Muscle of leg (tissue), 16 donors: ENCODE measurements around the gene MS4A15. TPM values are rescaled to one million over a fixed set of nuclear protein-coding genes. Genes with fewer than 3 reads are reported as not detected.
"Not testable (repeated sequence)": the region's sequence is repeated elsewhere in the genome, so short reads cannot be mapped to it uniquely, and the experiment has no call there.

Source experiments
- DNase-seq: peaks from one replicate; pipeline ENCODE4 v3.0.0; 2013
- H3K27ac ChIP-seq: one replicate; pipeline ENCODE4 v1.5.1; 2013; ENCODE audit warnings: mild to moderate bottlenecking, low read length, control low read depth
- H3K27me3 ChIP-seq: one replicate; pipeline ENCODE4 v1.6.1; 2013; ENCODE audit warnings: low read length; ENCODE audit not compliant: control insufficient read depth, insufficient read depth
- H3K36me3 ChIP-seq: one replicate; pipeline ENCODE4 v1.6.1; 2013; ENCODE audit warnings: low read length; ENCODE audit not compliant: control insufficient read depth, insufficient read depth
- H3K4me1 ChIP-seq: one replicate; pipeline ENCODE4 v1.6.1; 2013; ENCODE audit warnings: low read length; ENCODE audit not compliant: control insufficient read depth, insufficient read depth
- H3K4me3 ChIP-seq: one replicate; pipeline ENCODE4 v1.5.1; 2013; ENCODE audit warnings: low read length, control low read depth
- H3K9me3 ChIP-seq: replicated peaks from 2 replicates; pipeline ENCODE4 v1.6.1; 2013; ENCODE audit warnings: low read depth, low read length; ENCODE audit not compliant: control insufficient read depth
- WGBS: methylation state at CpG from one replicate; pipeline ENCODE4 v1.1.5; 2013; ENCODE audit warnings: missing lambda C conversion rate; ENCODE audit not compliant: insufficient coverage; 5-methylcytosine and 5-hydroxymethylcytosine counted together
- long read RNA-seq, 11 donors: transcript quantifications; one replicate each; lab custom pipeline, GENCODE V29; 2026
- polyA plus RNA-seq, 8 donors: library from polyadenylated mRNA; unstranded; fragments of 120-200 nt; gene quantifications; one replicate each; pipeline versions ENCODE4 v1.2.1 to v1.2.3, GENCODE V29; 2013; ENCODE audit warnings: inconsistent platforms in 1 of 8, low replicate concordance in 1 of 8; ENCODE audit not compliant: insufficient read length in 8 of 8, insufficient read depth in 1 of 8
- total RNA-seq: library from RNA; stranded (reverse); fragments of 120-200 nt; gene quantifications from one replicate; pipeline ENCODE4 v1.2.4, GENCODE V29; 2013

MS4A15 gene
- total RNA-seq (not detected), polyA plus RNA-seq (under 1 TPM in 1 of 8 donors, not detected in 7; 0.23 TPM)
- long read RNA-seq, donor 1: 0 reads
- long read RNA-seq, donor 2: 0 reads
- long read RNA-seq, donor 3: 0 reads
- long read RNA-seq, donor 4: 0 reads
- long read RNA-seq, donor 5: 0 reads
- long read RNA-seq, donor 6: 0 reads
- long read RNA-seq, donor 7: 0 reads
- long read RNA-seq, donor 8: 0 reads
- long read RNA-seq, donor 9: 0 reads
- long read RNA-seq, donor 10: 0 reads
- long read RNA-seq, donor 11: 0 reads

DNA sequence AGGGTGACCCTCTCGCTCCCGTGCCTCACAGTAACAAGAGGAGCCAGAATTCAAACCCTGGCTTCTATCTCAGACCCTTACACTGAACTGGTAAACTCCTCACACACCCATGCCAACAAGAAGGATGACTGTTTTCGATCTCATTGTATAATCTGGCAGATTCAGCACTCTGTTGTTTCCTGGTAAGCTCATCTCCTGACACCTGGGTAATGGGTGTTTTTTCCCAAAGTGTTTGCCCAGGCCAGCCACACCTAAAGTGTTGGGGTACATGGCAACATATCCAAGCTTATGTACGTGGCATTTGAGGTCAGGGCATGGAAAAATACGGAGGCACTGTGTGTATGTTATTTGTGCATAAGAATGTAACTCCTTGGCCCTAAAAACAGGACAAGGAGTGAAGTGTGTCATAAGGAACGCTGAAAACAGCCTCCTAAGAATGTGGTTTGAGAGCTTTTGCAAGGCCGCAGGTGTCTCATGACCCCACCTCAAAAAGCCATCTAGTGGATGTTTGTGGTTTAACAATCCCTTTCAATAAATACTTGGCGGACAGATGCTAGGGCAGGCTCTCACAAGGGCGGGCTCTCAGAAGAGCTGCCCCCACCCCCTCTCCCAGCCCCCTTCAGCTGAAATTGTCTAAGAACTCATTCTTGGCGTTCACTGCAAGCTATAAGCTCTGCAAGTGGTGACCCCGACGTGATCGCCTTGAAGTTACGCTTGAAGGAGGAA lies at the start of gene MS4A15:
Gene MS4A15 (plus strand): TSS at position 561 of the 726 bp plus-strand sequence. CDS start 6,867 bp downstream, outside the sequence.
- Histone ChIP-seq H3K9me3 (no peaks in the 10 kb centered on the region), H3K4me1 (no peaks in the 10 kb centered on the region), H3K27me3 (peaks cover 6% of the 10 kb centered on the region), H3K4me3 (no peak within 1 kb of the TSS), H3K27ac (no peak within 1 kb of the TSS), H3K36me3 (no peaks in the 10 kb centered on the region)
- WGBS: 86% methylated on average over 7 of the region's 14 CpGs
- no peak for DNase-seq

DNA sequence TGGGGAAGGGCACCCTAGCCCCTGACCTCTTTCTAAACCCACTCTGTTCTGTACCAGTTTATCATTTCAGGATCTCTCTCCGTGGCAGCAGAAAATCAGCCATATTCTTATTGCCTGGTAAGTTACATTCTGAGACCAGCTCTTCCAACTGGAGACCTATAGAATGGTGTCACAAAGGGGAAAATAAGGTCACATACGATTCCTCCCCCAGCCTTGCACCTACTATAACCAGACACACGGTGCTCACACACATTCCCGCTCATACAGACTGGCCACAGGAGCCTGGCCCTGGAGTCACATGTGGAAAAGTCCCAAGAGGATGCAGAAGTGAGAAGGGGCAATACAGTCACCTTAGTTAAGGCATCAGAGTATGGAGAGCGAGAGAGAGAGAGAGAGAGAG lies 49.7 kb upstream of the MS4A15 start:
- Histone ChIP-seq H3K4me1 (no peaks in the 10 kb centered on the region), H3K27ac (no peak overlapping the region), H3K9me3 (no peaks in the 10 kb centered on the region), H3K36me3 (no peaks in the 10 kb centered on the region), H3K4me3 (no peak overlapping the region), H3K27me3 (no peaks in the 10 kb centered on the region)
- no peak for DNase-seq
- WGBS: 70% methylated on average over 1 of the region's 5 CpGs

DNA sequence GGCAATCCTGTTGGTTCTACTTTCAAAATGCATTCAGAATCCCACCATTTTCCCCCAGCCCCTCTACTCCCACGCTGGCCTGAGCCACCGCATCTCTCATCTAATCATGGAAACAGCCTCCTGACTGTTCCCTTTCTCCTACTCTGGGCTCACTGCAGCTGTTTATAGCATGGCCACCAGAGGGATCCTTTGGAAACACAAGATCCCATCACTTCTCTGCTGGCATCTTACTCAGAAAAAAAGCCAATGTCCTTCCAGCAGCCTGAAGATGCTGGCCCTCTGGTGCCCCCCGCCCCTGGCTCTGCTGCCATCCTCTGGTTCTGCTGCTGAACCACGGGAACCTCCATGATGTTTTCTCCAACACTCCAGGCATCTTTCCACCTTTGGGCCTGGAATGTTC lies 46.2 kb upstream of the MS4A15 start:
- H3K4me1 ChIP-seq: no peaks in the 10 kb centered on the region
- H3K27ac ChIP-seq: no peak overlapping the region
- DNase-seq: no peak
- H3K36me3 ChIP-seq: no peaks in the 10 kb centered on the region
- no peak overlapping the region for H3K4me3 ChIP-seq
- H3K9me3 ChIP-seq: no peaks in the 10 kb centered on the region
- H3K27me3 ChIP-seq: no peaks in the 10 kb centered on the region
- WGBS: 62% methylated on average over 4 of the region's 4 CpGs

DNA sequence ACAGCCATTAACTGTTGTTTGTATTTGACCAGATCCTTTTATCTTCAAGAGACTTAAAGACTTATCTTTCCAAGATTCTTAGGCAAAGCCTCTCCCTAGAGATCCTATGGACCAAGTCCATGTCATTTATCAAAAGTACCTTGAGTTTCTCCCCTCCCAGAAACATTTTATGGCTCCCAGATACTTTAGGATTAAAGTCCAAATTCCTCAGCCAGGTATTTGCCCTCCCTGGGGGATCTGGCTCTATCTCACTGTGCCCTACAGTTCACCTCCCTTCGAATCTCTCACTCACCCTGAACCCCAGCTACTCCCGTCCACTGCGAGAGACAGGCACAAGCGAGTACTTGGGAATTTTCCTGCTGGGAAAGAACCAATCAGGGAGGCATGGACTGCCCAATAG lies 45.4 kb upstream of the MS4A15 start:
- H3K4me3 ChIP-seq: no peak overlapping the region
- no peaks in the 10 kb centered on the region for H3K9me3 ChIP-seq
- no CpG with 5 or more reads among the region's 4 CpGs for WGBS
- no peak overlapping the region for H3K27ac ChIP-seq
- no peaks in the 10 kb centered on the region for H3K27me3 ChIP-seq
- no peaks in the 10 kb centered on the region for H3K4me1 ChIP-seq
- no peak for DNase-seq
- no peaks in the 10 kb centered on the region for H3K36me3 ChIP-seq

DNA sequence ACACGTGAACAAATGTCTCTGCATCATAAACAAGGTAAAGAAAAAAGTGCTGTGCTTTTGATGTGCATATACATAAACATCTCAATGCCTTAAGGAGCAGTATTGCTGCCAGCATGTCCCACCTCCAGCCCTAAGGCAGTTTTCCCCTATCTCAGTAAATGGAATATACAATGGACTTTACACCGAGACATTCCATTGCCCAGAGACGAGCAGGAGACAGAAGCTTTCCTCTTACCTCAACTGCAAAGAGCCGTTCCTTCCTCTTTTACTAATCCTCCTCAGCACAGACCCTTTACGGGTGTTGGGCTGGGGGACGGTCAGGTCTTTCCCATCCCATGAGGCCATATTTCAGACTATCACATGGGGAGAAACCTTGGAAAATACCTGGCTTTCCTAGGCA lies 43.2 kb upstream of the MS4A15 start:
- H3K36me3 ChIP-seq, H3K27ac ChIP-seq, DNase-seq, H3K27me3 ChIP-seq, H3K9me3 ChIP-seq, H3K4me3 ChIP-seq, H3K4me1 ChIP-seq: not testable (repeated sequence)
- 65% methylated on average over 3 of the region's 6 CpGs for WGBS

GRCh38 chr11:60717956-60718355 lies 38.7 kb upstream of the MS4A15 start:
- no peaks in the 10 kb centered on the region for H3K4me1 ChIP-seq
- H3K36me3 ChIP-seq: no peaks in the 10 kb centered on the region
- H3K4me3 ChIP-seq: no peak overlapping the region
- no peaks in the 10 kb centered on the region for H3K9me3 ChIP-seq
- DNase-seq: no peak
- no peaks in the 10 kb centered on the region for H3K27me3 ChIP-seq
- WGBS: 97% methylated on average over 4 of the region's 5 CpGs
- no peak overlapping the region for H3K27ac ChIP-seq

DNA sequence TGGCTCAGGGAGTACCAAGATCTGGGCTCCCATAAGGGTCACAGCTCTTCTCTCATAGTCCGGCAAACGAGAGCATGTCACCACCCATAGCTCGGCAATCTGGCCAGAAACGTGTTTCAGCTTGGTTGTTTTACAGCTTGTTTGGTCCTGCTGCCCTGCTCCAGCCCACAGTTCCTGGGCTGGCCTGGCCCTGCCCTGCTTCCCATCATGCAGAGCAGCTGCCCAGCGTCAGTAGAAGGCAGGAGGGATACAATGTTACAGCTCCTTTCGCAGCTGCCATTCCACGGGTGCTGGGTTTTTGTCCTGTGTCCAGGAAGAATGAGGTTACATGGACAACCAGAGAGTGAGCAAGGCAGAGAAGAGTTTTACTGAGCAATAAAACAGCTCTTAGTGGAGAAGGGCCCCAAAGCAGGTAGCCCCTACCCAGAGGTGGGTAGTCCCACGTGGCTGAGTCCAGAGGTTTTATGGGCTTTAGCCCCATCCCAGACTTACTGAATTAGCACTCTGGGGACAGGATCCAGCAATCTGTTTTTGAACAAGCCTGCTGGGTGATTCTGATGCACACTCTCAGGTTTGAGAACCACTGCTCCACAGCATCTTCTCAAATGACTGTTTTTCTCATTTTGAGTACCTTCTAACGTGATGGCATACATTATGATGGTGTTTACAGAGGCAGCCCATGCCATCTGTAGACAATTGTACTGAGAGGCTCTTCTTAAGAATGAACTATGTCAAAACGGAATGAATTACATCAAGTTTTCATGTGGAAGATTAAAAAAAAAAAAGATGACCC lies 37.9 kb upstream of the MS4A15 start:
- Histone ChIP-seq H3K4me3 (no peak overlapping the region), H3K27ac (no peak overlapping the region), H3K9me3 (no peaks in the 10 kb centered on the region), H3K27me3 (no peaks in the 10 kb centered on the region), H3K36me3 (no peaks in the 10 kb centered on the region), H3K4me1 (no peaks in the 10 kb centered on the region)
- 71% methylated on average over 6 of the region's 10 CpGs for WGBS
- no peak for DNase-seq

- WGBS: 60% methylated on average over 1 of the region's 4 CpGs
- H3K27me3 ChIP-seq: no peaks in the 10 kb centered on the region
- no peak for DNase-seq
These were observed 37.3 kb upstream of the MS4A15 start for GRCh38 chr11:60719391-60719790.

DNA sequence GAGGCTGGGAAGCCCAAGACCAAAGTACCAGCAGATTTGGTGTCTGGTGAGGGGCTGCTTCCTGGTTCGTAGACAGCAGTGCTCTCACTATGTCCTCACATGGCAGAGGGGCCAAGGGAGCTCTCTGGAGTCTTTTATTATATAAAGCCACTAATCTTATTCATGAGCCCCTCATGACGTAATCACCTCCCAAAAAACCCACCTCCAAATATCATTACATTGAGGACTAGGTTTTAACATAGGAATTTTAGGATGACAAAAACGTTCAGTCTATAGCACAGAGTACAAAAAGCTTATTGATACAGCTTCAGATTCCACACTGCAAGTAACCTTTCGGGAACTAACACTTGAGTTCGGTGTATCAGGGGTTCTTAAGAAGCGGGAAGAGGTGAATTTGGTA lies 36.2 kb upstream of the MS4A15 start:
- Histone ChIP-seq H3K27ac (no peak overlapping the region), H3K27me3 (no peaks in the 10 kb centered on the region), H3K36me3 (no peaks in the 10 kb centered on the region), H3K4me3 (no peak overlapping the region), H3K4me1 (no peaks in the 10 kb centered on the region), H3K9me3 (no peaks in the 10 kb centered on the region)
- WGBS: no CpG with 5 or more reads among the region's 6 CpGs
- no peak for DNase-seq

More at GRCh38 chr11:60719391-60719790, 37.3 kb upstream of the MS4A15 start:
- no peaks in the 10 kb centered on the region for H3K9me3 ChIP-seq
- H3K4me3 ChIP-seq: no peak overlapping the region
- H3K36me3 ChIP-seq: no peaks in the 10 kb centered on the region
- H3K4me1 ChIP-seq: no peaks in the 10 kb centered on the region
- no peak overlapping the region for H3K27ac ChIP-seq

GRCh38 chr11:60724420-60724819 lies 32.2 kb upstream of the MS4A15 start, which contains the start of gene MS4A18:
MS4A18 (plus strand) TSS chr11:60724720.
- H3K9me3 ChIP-seq: no peaks in the 10 kb centered on the region
- no peaks in the 10 kb centered on the region for H3K4me1 ChIP-seq
- 100% methylated on average over 1 of the region's 3 CpGs for WGBS
- no peak for DNase-seq
- no peak within 1 kb of the TSS for H3K27ac ChIP-seq
- no peaks in the 10 kb centered on the region for H3K36me3 ChIP-seq
- peaks cover 2% of the 10 kb centered on the region for H3K27me3 ChIP-seq
- no peak within 1 kb of the TSS for H3K4me3 ChIP-seq
